Measurements from ENCODE around the gene SEZ6L. TPM values are rescaled to one million over a fixed set of nuclear protein-coding genes. Genes with fewer than 3 reads are reported as not detected.

The SEZ6L gene
- total RNA-seq, 1 donor from 2014 or later, result 8.6 TPM

DNA sequence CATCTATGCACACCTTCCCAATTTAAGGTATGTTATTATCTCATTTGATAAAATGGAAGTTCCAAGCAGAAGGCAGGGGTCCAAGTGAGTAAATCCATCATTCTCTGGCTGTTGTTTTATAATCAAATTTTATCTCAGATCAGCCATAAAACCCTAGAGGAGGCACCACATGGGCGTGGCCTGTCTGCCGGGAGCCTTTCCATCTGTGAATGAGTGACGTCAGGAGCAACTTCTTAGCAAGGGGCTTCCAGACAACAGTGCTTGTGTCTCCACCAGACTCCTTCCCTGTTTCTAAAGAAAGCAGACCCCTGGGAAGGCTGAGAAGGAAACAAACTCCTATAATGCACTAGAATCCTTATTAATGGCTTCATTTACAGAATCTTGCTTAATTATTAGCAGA, 13.5 kb downstream of the SEZ6L start:
- no peaks in the 10 kb centered on the region for H3K36me3 Mint-ChIP-seq
- no peaks in the 10 kb centered on the region for H3K4me1 Mint-ChIP-seq (ENCODE audit: unreplicated experiment)
- H3K27me3 Mint-ChIP-seq, result peaks cover 33% of the 10 kb centered on the region
- H3K27ac Mint-ChIP-seq, result no peak overlapping the region
- no peaks in the 10 kb centered on the region for H3K9me3 Mint-ChIP-seq
- no peak overlapping the region for H3K4me3 Mint-ChIP-seq
- DNase-seq (ENCODE audit: extremely low spot score, unreplicated experiment), result no peak
- TF ChIP-seq, protein P1, sequence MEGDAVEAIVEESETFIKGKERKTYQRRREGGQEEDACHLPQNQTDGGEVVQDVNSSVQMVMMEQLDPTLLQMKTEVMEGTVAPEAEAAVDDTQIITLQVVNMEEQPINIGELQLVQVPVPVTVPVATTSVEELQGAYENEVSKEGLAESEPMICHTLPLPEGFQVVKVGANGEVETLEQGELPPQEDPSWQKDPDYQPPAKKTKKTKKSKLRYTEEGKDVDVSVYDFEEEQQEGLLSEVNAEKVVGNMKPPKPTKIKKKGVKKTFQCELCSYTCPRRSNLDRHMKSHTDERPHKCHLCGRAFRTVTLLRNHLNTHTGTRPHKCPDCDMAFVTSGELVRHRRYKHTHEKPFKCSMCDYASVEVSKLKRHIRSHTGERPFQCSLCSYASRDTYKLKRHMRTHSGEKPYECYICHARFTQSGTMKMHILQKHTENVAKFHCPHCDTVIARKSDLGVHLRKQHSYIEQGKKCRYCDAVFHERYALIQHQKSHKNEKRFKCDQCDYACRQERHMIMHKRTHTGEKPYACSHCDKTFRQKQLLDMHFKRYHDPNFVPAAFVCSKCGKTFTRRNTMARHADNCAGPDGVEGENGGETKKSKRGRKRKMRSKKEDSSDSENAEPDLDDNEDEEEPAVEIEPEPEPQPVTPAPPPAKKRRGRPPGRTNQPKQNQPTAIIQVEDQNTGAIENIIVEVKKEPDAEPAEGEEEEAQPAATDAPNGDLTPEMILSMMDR (conservative IDR thresholded peaks at IDR 0.05), result no peak

DNA sequence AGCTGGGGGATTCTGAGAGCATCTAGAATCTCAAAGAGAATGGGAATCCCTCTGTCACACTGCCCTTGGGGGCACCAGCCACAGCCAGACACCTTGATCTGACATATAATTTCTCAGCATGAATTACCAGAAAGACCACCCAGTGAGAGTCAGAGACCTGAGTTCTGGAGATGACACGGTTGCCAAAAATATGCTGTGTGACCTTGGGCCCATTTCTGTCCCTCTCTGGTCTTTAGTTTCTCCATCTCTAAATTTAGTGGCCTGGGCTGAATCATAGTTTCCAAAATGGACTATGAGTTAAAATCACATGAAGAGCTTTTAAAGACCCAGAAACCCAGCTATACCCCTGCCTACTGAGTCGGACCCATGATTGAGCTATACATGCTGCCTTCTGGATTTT, 15.9 kb downstream of the SEZ6L start:
- Mint-ChIP-seq H3K36me3 (no peaks in the 10 kb centered on the region), H3K9me3 (no peaks in the 10 kb centered on the region), H3K27ac (no peak overlapping the region), H3K27me3 (peaks cover 33% of the 10 kb centered on the region), H3K4me1 (ENCODE audit: unreplicated experiment) (no peaks in the 10 kb centered on the region), H3K4me3 (no peak overlapping the region)
- TF ChIP-seq, protein P1 (conservative IDR thresholded peaks at IDR 0.05), result no peak
- DNase-seq (ENCODE audit: extremely low spot score, unreplicated experiment), result no peak

DNA sequence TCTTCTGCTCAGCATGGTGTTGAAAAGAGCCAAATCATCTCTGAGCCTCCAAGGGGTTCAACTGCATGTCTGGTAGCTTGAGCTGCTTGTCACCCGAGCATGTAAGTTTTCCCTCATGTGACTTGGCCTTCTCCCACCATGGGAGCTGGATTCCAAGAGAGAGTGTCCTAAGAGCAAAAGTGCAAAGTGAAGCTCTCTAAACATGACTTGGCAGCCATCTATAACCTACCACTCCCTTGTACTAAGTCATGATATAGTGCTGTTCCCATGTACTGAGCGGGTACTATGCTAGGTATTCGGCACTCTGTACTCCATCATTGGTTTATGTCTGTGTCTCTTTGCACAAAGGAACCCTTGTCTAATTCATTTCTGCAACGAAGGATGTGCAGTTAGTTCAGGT, 19.1 kb downstream of the SEZ6L start:
- H3K4me3 Mint-ChIP-seq, result no peak overlapping the region
- DNase-seq (ENCODE audit: extremely low spot score, unreplicated experiment), result no peak
- H3K27ac Mint-ChIP-seq, result no peak overlapping the region
- TF ChIP-seq, protein P1 (conservative IDR thresholded peaks at IDR 0.05), result no peak
- no peaks in the 10 kb centered on the region for H3K36me3 Mint-ChIP-seq
- H3K9me3 Mint-ChIP-seq, result no peaks in the 10 kb centered on the region
- peaks cover 27% of the 10 kb centered on the region for H3K27me3 Mint-ChIP-seq
- no peaks in the 10 kb centered on the region for H3K4me1 Mint-ChIP-seq (ENCODE audit: unreplicated experiment)

DNA sequence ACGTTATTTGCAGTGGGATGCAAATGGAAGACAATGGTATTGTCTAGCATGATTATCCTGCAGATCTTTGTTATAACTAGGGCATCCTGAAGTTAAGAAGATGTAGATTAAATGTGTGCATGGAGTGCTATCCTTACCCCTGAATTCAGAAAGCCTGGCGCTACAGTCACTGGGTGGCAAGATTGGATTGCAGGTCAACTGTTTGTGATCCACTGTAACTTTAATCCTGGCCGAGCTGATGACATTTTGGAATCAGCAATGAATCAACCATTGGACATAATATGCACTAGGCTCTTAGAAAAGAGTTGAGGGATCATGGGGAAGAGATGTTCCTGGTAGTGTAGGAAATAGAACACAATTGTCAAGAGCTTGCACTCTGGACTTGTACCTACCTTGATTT, 25.1 kb downstream of the SEZ6L start:
- no peak overlapping the region for H3K4me3 Mint-ChIP-seq
- no peak overlapping the region for H3K27ac Mint-ChIP-seq
- H3K4me1 Mint-ChIP-seq (ENCODE audit: unreplicated experiment), result no peaks in the 10 kb centered on the region
- TF ChIP-seq, protein P1 (conservative IDR thresholded peaks at IDR 0.05), result no peak
- H3K9me3 Mint-ChIP-seq, result no peaks in the 10 kb centered on the region
- peaks cover 15% of the 10 kb centered on the region for H3K27me3 Mint-ChIP-seq
- no peak for DNase-seq (ENCODE audit: extremely low spot score, unreplicated experiment)
- no peaks in the 10 kb centered on the region for H3K36me3 Mint-ChIP-seq

DNA sequence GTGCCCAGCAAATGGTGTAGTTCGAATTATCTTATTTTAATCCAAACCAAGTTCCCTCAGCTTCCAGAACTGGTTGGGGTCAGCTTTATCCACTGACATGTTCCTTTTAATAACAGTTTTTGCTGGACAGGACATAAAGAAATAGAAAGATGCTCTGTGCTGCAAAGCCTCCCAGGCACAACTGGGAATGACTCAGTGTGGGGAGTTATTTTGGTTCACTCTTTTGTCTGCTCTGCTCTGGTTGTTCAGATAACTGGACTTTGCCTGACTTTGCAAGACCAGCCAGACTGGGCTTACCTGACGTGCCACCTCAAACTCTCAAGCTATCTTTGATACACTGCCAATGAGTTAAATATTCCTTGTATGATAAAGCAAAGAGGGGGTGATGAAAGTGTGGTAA, 25.6 kb downstream of the SEZ6L start:
- TF ChIP-seq, protein P1 (conservative IDR thresholded peaks at IDR 0.05), result no peak
- no peaks in the 10 kb centered on the region for H3K9me3 Mint-ChIP-seq

DNA sequence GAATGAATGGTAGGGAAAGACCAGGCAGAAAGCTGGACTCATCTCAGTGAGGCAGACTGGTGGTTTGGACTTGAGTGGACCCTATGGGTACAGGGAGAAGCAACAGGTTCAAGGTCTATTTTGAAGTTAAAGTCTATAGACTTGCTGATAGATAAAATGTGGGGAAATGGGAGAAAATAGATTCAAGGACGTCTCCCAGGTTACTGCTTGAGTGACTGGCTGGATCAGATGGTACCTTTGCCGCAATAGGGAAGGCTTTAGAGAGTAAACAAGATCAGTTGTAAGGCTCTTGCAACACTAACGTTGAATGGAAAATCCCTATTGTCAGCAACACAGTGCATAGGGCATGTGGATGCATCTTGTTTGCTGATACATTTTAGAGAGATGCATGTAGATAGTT, 27.4 kb downstream of the SEZ6L start:
- Mint-ChIP-seq H3K27ac (no peak overlapping the region), H3K9me3 (no peaks in the 10 kb centered on the region), H3K4me3 (no peak overlapping the region), H3K27me3 (peaks cover 23% of the 10 kb centered on the region), H3K4me1 (ENCODE audit: unreplicated experiment) (no peaks in the 10 kb centered on the region), H3K36me3 (no peaks in the 10 kb centered on the region)
- no peak for DNase-seq (ENCODE audit: extremely low spot score, unreplicated experiment)
- TF ChIP-seq, protein P1 (conservative IDR thresholded peaks at IDR 0.05), result no peak

More for the DNA sequence above, 25.6 kb downstream of the SEZ6L start:
- Mint-ChIP-seq H3K27ac (no peak overlapping the region), H3K27me3 (peaks cover 20% of the 10 kb centered on the region), H3K36me3 (no peaks in the 10 kb centered on the region), H3K4me1 (ENCODE audit: unreplicated experiment) (no peaks in the 10 kb centered on the region), H3K4me3 (no peak overlapping the region)
- no peak for DNase-seq (ENCODE audit: extremely low spot score, unreplicated experiment)

Data from type B pancreatic cell (in vitro differentiated cells).